Nephron progenitor cell (in vitro differentiated cells): ENCODE data around the gene CDK14.

Experiments used
- DNase-seq: peaks from one replicate; pipeline ENCODE4 v3.0.0; 2021
- H3K27ac Mint-ChIP-seq: 2 replicates; pipeline ENCODE4 v1.8.0; 2021; ENCODE audit warnings: mild to moderate bottlenecking, moderate library complexity, mixed read lengths
- H3K27me3 Mint-ChIP-seq: 2 replicates; pipeline ENCODE4 v1.8.0; 2021; ENCODE audit warnings: mild to moderate bottlenecking, low read depth, mixed read lengths; ENCODE audit not compliant: poor library complexity
- H3K36me3 Mint-ChIP-seq: 2 replicates; pipeline ENCODE4 v1.8.0; 2021; ENCODE audit warnings: low read depth, mixed read lengths
- H3K4me1 Mint-ChIP-seq: 2 replicates; pipeline ENCODE4 v1.8.0; 2021; ENCODE audit warnings: mixed read lengths
- H3K4me3 Mint-ChIP-seq: 2 replicates; pipeline ENCODE4 v1.8.0; 2021; ENCODE audit warnings: mild to moderate bottlenecking, moderate library complexity, mixed read lengths
- H3K9me3 Mint-ChIP-seq: 2 replicates; pipeline ENCODE4 v1.8.0; 2021; ENCODE audit warnings: mild to moderate bottlenecking, moderate library complexity, mixed read lengths
- TF ChIP-seq, protein P1 (sequence below): fragments of 200-600 bp; sonication (generic); IDR thresholded peaks from 2 replicates; pipeline ENCODE4 v1.5.0; 2021; ENCODE audit warnings: antibody characterized with exemption

Gene CDK14

DNA sequence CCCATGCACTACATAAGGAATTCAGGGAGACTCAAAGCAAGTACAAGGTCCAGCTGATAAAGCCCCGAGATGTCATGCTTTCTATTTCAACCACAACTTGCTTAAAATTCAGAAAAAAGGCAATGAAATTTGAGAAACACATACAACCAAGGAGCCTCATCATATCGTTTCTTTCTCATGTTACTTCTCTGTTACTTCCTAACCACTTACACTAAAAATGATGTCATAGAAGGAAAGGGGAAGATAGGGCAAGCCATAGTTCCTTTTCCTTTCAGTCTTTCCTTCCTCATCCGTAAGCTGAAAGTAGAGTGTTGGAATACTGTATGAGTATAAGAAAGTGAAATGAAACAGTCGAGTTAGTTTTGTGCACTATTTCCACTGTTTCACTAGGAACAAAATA lies 27.9 kb upstream of the CDK14 start:
- Mint-ChIP-seq H3K27ac (no peak overlapping the region), H3K27me3 (no peaks in the 10 kb centered on the region), H3K4me1 (no peaks in the 10 kb centered on the region), H3K36me3 (no peaks in the 10 kb centered on the region), H3K9me3 (no peaks in the 10 kb centered on the region), H3K4me3 (no peak overlapping the region)
- TF ChIP-seq, protein P1, sequence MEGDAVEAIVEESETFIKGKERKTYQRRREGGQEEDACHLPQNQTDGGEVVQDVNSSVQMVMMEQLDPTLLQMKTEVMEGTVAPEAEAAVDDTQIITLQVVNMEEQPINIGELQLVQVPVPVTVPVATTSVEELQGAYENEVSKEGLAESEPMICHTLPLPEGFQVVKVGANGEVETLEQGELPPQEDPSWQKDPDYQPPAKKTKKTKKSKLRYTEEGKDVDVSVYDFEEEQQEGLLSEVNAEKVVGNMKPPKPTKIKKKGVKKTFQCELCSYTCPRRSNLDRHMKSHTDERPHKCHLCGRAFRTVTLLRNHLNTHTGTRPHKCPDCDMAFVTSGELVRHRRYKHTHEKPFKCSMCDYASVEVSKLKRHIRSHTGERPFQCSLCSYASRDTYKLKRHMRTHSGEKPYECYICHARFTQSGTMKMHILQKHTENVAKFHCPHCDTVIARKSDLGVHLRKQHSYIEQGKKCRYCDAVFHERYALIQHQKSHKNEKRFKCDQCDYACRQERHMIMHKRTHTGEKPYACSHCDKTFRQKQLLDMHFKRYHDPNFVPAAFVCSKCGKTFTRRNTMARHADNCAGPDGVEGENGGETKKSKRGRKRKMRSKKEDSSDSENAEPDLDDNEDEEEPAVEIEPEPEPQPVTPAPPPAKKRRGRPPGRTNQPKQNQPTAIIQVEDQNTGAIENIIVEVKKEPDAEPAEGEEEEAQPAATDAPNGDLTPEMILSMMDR = no peak
- no peak for DNase-seq

- DNase-seq = no peak
- no peak overlapping the region for H3K4me3 Mint-ChIP-seq
- no peaks in the 10 kb centered on the region for H3K4me1 Mint-ChIP-seq
- H3K9me3 Mint-ChIP-seq = no peaks in the 10 kb centered on the region
- TF ChIP-seq, protein P1 = no peak
- no peaks in the 10 kb centered on the region for H3K36me3 Mint-ChIP-seq
- H3K27me3 Mint-ChIP-seq = no peaks in the 10 kb centered on the region
- H3K27ac Mint-ChIP-seq = peak overlapping the region; percentile 32
Measured at GRCh38 chr7:90569368-90569767, 26.8 kb upstream of the CDK14 start.

GRCh38 chr7:90570373-90570959 lies 25.7 kb upstream of the CDK14 start:
- Mint-ChIP-seq H3K4me3 (no peak overlapping the region), H3K36me3 (no peaks in the 10 kb centered on the region), H3K4me1 (no peaks in the 10 kb centered on the region), H3K27me3 (no peaks in the 10 kb centered on the region), H3K9me3 (no peaks in the 10 kb centered on the region), H3K27ac (no peak overlapping the region)
- TF ChIP-seq, protein P1 = no peak
- DNase-seq = no peak

GRCh38 chr7:90574146-90574819 lies 21.8 kb upstream of the CDK14 start:
- H3K36me3 Mint-ChIP-seq = no peaks in the 10 kb centered on the region
- H3K27me3 Mint-ChIP-seq = no peaks in the 10 kb centered on the region
- H3K27ac Mint-ChIP-seq = no peak overlapping the region
- no peak for DNase-seq
- no peaks in the 10 kb centered on the region for H3K4me1 Mint-ChIP-seq
- TF ChIP-seq, protein P1 = no peak
- H3K9me3 Mint-ChIP-seq = no peaks in the 10 kb centered on the region
- H3K4me3 Mint-ChIP-seq = no peak overlapping the region

DNA sequence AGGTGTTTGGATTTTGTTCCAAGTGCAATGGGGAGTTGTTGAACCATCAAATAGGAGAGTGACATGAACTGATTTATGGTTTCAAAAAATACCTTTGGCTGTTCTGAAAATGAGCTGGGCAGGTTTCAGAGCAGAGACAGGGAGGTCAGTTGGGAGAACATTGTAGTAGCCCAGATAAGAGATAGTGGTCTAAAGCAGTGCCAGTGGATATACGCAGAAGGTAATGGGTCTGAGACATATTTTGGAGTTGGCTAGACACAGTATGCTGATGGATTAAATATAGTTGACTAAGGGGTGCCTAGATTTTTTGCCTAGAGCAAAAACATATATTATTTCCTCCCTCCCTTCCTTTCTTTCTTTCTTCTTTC lies 21.3 kb upstream of the CDK14 start:
- Mint-ChIP-seq H3K27ac (no peak overlapping the region), H3K4me1 (no peaks in the 10 kb centered on the region), H3K36me3 (no peaks in the 10 kb centered on the region), H3K9me3 (no peaks in the 10 kb centered on the region), H3K4me3 (no peak overlapping the region), H3K27me3 (no peaks in the 10 kb centered on the region)
- TF ChIP-seq, protein P1 = no peak
- DNase-seq = no peak

- H3K4me3 Mint-ChIP-seq = no peak overlapping the region
Measured at GRCh38 chr7:90579181-90579688, 16.9 kb upstream of the CDK14 start.

More at GRCh38 chr7:90579181-90579688, 16.9 kb upstream of the CDK14 start:
- no peaks in the 10 kb centered on the region for H3K36me3 Mint-ChIP-seq
- DNase-seq = no peak
- TF ChIP-seq, protein P1 = no peak
- H3K4me1 Mint-ChIP-seq = no peaks in the 10 kb centered on the region
- H3K9me3 Mint-ChIP-seq = no peaks in the 10 kb centered on the region
- H3K27ac Mint-ChIP-seq = no peak overlapping the region
- H3K27me3 Mint-ChIP-seq = no peaks in the 10 kb centered on the region
